HepG2 (cell line): ENCODE measurements around the gene RAP2A.

ENCODE experiments used
- EZH2 ChIP-seq: conservative IDR thresholded peaks from 2 replicates; pipeline ENCODE4 v1.6.1; 2012; ENCODE audit warnings: mild to moderate bottlenecking, low read depth, low read length, moderate library complexity
- FOSL1 ChIP-seq: sonication (generic); formaldehyde crosslinking; IDR thresholded peaks from 2 replicates; pipeline ENCODE4 v1.9.0; 2021; ENCODE audit warnings: missing genetic modification reagents, borderline replicate concordance
- ISL2 ChIP-seq: sonication (generic); formaldehyde crosslinking; IDR thresholded peaks from 2 replicates; pipeline ENCODE4 v1.5.0; 2020; ENCODE audit warnings: missing genetic modification reagents
- POLR2A ChIP-seq, 2 experiments: IDR thresholded peaks; 2 replicates each; pipeline ENCODE4 v1.6.1; 2011; ENCODE audit warnings: low read depth in 2 of 2, low read length in 2 of 2, mild to moderate bottlenecking in 1 of 2, moderate library complexity in 1 of 2; ENCODE audit not compliant: insufficient read depth in 1 of 2
- RAD21 ChIP-seq: fragments of 450-650 bp; formaldehyde crosslinking; IDR thresholded peaks from 2 replicates; pipeline ENCODE4 v1.5.0; 2020; ENCODE audit warnings: mild to moderate bottlenecking

GRCh38 chr13:97440598-97441170, 6.7 kb downstream of the RAP2A start:
- TF ChIP-seq FOSL1 (CRISPR knock-in tag) = no peak
- no peak for TF ChIP-seq POLR2A (IDR thresholded peaks at IDR 0.05; ENCODE audit: insufficient read depth in 1 of 2, low read depth in 2 of 2, low read length in 2 of 2)
- no peak for TF ChIP-seq ISL2 (CRISPR knock-in tag)
- TF ChIP-seq EZH2 = no peak
- TF ChIP-seq RAD21 (CRISPR knock-in tag) = no peak
